Neural crest cell (in vitro differentiated cells): Measurements from ENCODE around the gene GALNS. TPM values are rescaled to one million over a fixed set of nuclear protein-coding genes. Genes with fewer than 3 reads are reported as not detected.

Experiments used
- DNase-seq: peaks from one replicate; pipeline ENCODE4 v3.0.0; 2021; ENCODE audit warnings: low read depth, mixed read lengths, low spot score
- H3K27ac Mint-ChIP-seq: one replicate; pipeline ENCODE4 v1.8.0; 2021; ENCODE audit warnings: mild to moderate bottlenecking, mixed read lengths; ENCODE audit not compliant: unreplicated experiment
- H3K27me3 Mint-ChIP-seq: 2 replicates; pipeline ENCODE4 v1.8.0; 2021; ENCODE audit warnings: low read depth, mild to moderate bottlenecking, mixed read lengths
- H3K36me3 Mint-ChIP-seq: 2 replicates; pipeline ENCODE4 v1.8.0; 2021; ENCODE audit warnings: low read depth, mild to moderate bottlenecking, mixed read lengths
- H3K4me1 Mint-ChIP-seq: 2 replicates; pipeline ENCODE4 v1.8.0; 2021; ENCODE audit warnings: mixed read lengths
- H3K4me3 Mint-ChIP-seq: one replicate; pipeline ENCODE4 v1.8.0; 2021; ENCODE audit warnings: mild to moderate bottlenecking, mixed read lengths
- H3K9me3 Mint-ChIP-seq: 2 replicates; pipeline ENCODE4 v1.8.0; 2021; ENCODE audit warnings: mixed read lengths
- total RNA-seq: library from RNA; stranded (reverse); gene quantifications from 2 replicates; pipeline ENCODE4 v1.2.1, GENCODE V29; 2021
- TF ChIP-seq, protein P1 (sequence below): fragments of 200-600 bp; sonication (generic); conservative IDR thresholded peaks from 2 replicates; pipeline ENCODE4 v1.5.0; 2021; ENCODE audit warnings: antibody characterized with exemption, mild to moderate bottlenecking

The GALNS gene
- total RNA-seq, 1 donor from 2014 or later, result 19.7 TPM

DNA sequence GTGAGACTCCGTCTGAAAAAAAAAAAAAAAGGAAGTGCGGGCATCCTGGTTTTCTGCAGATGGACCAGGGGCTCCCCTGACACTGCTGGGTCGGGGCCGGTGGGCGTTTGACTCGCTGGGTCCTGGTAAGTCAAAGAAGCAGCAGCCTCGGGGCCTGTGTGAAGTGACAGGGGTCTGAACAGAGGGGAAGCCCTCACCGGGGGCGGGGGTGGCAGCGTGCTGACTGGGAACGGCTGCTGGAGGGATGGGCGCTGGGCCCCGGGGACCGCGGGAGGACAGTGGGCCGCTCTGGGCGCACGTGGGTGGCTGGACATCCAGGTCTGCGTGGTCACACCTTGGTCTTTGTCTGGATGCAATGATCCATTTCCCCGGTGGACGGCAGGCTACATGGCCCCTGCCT lies 8.2 kb downstream of the GALNS start:
- Mint-ChIP-seq H3K4me1 (peaks cover 3% of the 10 kb centered on the region), H3K4me3 (no peak overlapping the region), H3K27me3 (no peaks in the 10 kb centered on the region), H3K36me3 (no peaks in the 10 kb centered on the region), H3K27ac (no peak overlapping the region), H3K9me3 (no peaks in the 10 kb centered on the region)
- no peak for DNase-seq
- TF ChIP-seq, protein P1, sequence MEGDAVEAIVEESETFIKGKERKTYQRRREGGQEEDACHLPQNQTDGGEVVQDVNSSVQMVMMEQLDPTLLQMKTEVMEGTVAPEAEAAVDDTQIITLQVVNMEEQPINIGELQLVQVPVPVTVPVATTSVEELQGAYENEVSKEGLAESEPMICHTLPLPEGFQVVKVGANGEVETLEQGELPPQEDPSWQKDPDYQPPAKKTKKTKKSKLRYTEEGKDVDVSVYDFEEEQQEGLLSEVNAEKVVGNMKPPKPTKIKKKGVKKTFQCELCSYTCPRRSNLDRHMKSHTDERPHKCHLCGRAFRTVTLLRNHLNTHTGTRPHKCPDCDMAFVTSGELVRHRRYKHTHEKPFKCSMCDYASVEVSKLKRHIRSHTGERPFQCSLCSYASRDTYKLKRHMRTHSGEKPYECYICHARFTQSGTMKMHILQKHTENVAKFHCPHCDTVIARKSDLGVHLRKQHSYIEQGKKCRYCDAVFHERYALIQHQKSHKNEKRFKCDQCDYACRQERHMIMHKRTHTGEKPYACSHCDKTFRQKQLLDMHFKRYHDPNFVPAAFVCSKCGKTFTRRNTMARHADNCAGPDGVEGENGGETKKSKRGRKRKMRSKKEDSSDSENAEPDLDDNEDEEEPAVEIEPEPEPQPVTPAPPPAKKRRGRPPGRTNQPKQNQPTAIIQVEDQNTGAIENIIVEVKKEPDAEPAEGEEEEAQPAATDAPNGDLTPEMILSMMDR, result no peak

DNA sequence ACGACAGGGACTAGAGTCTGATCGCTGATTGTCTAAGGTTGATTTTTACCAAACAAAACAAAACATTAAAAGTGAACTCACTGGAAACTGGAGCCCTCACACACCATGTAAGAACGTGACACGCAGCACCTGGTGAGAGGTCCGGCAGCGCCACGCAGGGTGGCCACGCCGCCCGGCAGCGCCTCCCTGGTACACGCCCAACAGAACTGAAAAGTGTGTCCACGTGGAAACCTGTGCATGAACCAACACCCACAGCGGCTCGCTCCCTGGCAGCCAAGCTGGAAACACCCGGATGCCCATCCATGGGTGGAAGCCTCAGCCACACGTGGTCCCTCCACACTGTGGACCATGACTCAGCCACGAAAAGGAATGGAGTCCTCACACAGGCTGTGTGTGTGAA lies 9.1 kb downstream of the GALNS start:
- TF ChIP-seq, protein P1, result no peak
- peaks cover 3% of the 10 kb centered on the region for H3K4me1 Mint-ChIP-seq
- no peaks in the 10 kb centered on the region for H3K9me3 Mint-ChIP-seq
- H3K36me3 Mint-ChIP-seq, result no peaks in the 10 kb centered on the region
- no peaks in the 10 kb centered on the region for H3K27me3 Mint-ChIP-seq
- no peak overlapping the region for H3K27ac Mint-ChIP-seq
- no peak overlapping the region for H3K4me3 Mint-ChIP-seq
- no peak for DNase-seq

DNA sequence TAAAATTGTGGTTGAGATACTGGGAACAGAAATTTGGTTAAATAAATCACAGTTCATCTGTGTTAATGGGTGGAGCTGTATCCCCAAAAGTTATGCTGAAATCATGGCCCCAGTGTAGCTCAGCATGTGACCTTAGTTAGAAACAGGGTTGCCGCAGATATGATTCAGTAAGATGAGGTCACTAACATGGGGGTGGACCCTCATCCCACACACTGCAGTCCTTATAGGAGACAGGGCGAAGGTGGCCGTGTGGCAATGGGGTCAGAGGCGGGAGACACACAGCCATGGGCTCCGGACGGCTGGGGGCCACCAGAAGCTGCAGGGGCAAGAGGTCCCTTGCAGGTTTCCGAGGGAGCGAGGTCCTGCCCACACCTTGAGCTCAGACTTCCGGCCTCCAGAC lies 10.7 kb downstream of the GALNS start:
- Mint-ChIP-seq H3K36me3 (no peaks in the 10 kb centered on the region), H3K9me3 (no peaks in the 10 kb centered on the region), H3K27me3 (no peaks in the 10 kb centered on the region), H3K4me1 (no peaks in the 10 kb centered on the region), H3K4me3 (no peak overlapping the region), H3K27ac (no peak overlapping the region)
- no peak for DNase-seq
- TF ChIP-seq, protein P1, result no peak

DNA sequence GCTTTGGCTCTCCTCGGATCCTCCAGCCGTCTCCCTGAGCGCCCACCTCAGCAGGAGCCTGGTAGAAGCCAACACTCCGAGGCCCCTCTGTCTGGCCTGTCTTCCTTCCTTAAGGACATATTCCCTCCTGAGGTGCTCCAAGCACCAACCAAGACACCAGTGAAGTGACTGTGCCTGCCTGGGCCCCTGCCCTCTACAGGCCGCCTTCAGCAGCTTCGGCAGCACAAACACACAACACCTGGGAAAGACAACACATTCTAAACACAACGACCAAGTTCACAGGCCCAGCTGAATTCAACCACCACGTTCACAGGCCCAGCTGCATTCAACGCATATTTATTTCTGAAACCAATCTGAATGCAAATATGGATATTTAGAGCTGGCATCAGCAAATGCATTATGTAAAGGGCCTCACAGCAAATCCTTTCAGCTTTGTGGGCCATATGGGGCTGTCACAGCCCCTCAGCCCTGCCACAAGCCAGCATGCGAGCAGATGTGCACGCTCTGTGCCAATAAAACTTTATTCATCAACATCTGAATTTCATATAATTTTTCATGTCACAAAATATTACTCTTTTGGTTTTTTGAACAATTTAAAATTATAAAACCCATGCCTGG lies 12.2 kb downstream of the GALNS start:
- Mint-ChIP-seq H3K27me3 (no peaks in the 10 kb centered on the region), H3K4me3 (no peak overlapping the region), H3K36me3 (no peaks in the 10 kb centered on the region), H3K27ac (no peak overlapping the region), H3K4me1 (no peaks in the 10 kb centered on the region), H3K9me3 (no peaks in the 10 kb centered on the region)
- no peak for DNase-seq
- TF ChIP-seq, protein P1, result peak; percentile 19

DNA sequence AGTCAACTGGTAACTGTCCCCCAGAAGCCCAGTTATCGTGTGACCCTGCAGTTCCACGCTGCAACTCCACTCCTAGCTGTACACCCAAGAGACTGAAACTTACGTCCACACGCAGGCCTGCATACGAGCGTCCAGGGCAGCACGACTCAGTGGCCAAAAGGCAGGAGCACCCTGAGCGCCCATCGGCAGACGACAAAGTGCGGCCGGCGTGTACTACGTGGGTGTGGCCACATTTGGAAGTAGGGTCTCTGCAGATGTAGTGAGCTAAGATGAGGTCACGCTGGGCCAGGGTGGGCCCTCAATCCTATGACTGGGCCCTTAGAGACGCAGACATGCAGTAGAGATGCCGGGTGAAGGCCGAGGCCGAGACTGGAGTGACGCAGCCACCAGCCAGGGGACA lies 13.5 kb downstream of the GALNS start:
- TF ChIP-seq, protein P1, result no peak
- no peaks in the 10 kb centered on the region for H3K9me3 Mint-ChIP-seq
- H3K4me3 Mint-ChIP-seq, result no peak overlapping the region
- H3K27ac Mint-ChIP-seq, result peak overlapping the region; percentile 27
- H3K36me3 Mint-ChIP-seq, result no peaks in the 10 kb centered on the region
- no peaks in the 10 kb centered on the region for H3K4me1 Mint-ChIP-seq
- no peaks in the 10 kb centered on the region for H3K27me3 Mint-ChIP-seq
- no peak for DNase-seq

DNA sequence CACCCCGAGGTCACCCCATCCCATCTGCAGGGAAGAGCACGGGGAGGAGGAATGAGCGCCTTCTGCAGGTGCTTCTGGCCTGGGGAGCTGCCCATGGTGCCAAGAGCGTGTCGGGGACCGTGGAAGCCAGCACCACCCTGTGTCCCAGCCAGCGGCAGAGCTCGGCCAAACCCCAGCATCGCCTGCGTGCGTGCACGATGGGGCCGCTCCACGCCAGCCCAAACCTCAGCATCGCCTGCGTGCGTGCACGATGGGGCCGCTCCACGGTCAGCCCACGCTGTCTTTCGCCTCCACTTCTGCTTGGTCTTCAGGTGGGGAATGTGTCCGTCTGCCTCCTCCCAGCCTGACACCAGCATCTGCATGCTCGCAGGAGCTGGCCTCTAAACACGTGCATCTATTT lies 13.9 kb downstream of the GALNS start:
- H3K9me3 Mint-ChIP-seq, result no peaks in the 10 kb centered on the region
- H3K27ac Mint-ChIP-seq, result no peak overlapping the region
- no peaks in the 10 kb centered on the region for H3K4me1 Mint-ChIP-seq
- no peaks in the 10 kb centered on the region for H3K36me3 Mint-ChIP-seq
- no peak overlapping the region for H3K4me3 Mint-ChIP-seq
- TF ChIP-seq, protein P1, result no peak
- DNase-seq, result no peak
- H3K27me3 Mint-ChIP-seq, result no peaks in the 10 kb centered on the region
